Peyer's patch (tissue), 4 donors: ENCODE results near the gene RAB40A.

Experiments used
- POLR2A ChIP-seq, 2 donors: fragments of 450-650 bp; IDR thresholded peaks; one replicate each; pipeline ENCODE4 v1.5.1; 2017; ENCODE audit warnings: antibody characterized with exemption in 2 of 2, mild to moderate bottlenecking in 2 of 2, moderate library complexity in 2 of 2
- TF ChIP-seq, protein P1 (sequence below), 6 experiments: fragments of 450-650 bp in 4 of 6; fragments of 200-600 bp in 2 of 6; sonication (generic) in 1 of 6; IDR thresholded peaks; one replicate each; pipeline ENCODE4 v1.5.1; 2017 to 2019; ENCODE audit warnings: antibody characterized with exemption in 6 of 6, mild to moderate bottlenecking in 3 of 6, moderate library complexity in 1 of 6

DNA sequence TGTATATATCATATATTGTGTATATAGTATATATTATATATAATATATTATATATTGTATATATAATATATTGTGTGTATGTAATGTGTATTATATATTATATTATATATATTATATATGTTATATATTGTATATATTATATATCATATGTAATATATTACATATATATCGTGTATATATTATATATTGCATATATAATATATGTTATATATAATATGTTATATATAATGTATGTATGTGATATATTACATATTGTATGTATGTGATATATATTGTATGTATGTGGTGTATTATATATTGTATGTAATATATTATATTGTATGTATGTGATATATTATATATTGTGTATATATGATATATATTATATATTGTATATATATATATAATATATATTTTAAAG is 30.5 kb downstream of the RAB40A start:
- TF ChIP-seq, protein P1, sequence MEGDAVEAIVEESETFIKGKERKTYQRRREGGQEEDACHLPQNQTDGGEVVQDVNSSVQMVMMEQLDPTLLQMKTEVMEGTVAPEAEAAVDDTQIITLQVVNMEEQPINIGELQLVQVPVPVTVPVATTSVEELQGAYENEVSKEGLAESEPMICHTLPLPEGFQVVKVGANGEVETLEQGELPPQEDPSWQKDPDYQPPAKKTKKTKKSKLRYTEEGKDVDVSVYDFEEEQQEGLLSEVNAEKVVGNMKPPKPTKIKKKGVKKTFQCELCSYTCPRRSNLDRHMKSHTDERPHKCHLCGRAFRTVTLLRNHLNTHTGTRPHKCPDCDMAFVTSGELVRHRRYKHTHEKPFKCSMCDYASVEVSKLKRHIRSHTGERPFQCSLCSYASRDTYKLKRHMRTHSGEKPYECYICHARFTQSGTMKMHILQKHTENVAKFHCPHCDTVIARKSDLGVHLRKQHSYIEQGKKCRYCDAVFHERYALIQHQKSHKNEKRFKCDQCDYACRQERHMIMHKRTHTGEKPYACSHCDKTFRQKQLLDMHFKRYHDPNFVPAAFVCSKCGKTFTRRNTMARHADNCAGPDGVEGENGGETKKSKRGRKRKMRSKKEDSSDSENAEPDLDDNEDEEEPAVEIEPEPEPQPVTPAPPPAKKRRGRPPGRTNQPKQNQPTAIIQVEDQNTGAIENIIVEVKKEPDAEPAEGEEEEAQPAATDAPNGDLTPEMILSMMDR (IDR thresholded peaks at IDR 0.05), result no peak
- no peak for TF ChIP-seq POLR2A (IDR thresholded peaks at IDR 0.05)
